GM12892 (cell line): ENCODE results near the gene CACNA1E.

Experiments
- DNase-seq: peaks from one replicate; pipeline ENCODE4 v3.0.0; 2011; ENCODE audit not compliant: insufficient read length
- FAIRE-seq: peaks from 2 replicates; lab custom pipeline; 2011; peaks lifted over from hg19 to GRCh38; lab: Jason Lieb, UNC
- POLR2A ChIP-seq: IDR thresholded peaks from 2 replicates; pipeline ENCODE4 v1.6.1; 2011; ENCODE audit warnings: low read depth, low read length, control low read depth
- POLR2AphosphoS5 ChIP-seq: IDR thresholded peaks from 2 replicates; pipeline ENCODE4 v1.6.1; 2011; ENCODE audit warnings: low read depth, low read length, control low read depth
- TAF1 ChIP-seq: IDR thresholded peaks from 2 replicates; pipeline ENCODE4 v1.6.1; 2011; ENCODE audit warnings: low read depth, mild to moderate bottlenecking, control low read depth, low read length, borderline replicate concordance

Gene CACNA1E

DNA sequence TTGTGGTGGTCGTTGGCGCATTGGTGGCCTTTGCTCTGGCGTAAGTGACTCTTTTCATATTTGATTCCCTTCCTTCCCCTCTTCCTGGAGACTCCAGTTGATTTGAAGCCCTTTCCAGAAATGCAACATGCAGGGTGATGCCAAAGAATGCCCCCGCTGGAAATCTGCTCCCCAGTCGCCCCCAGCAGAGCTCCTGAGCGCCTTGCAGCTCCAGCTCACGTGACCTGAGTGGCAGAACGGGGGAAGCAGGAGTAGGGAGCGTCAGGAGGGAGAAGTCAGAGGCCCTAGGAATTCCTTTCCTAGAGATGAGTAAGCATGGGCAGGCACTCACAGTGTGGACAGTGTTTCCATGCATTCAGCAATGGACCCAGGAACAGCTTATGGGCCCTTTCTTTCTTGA lies 255.9 kb downstream of the CACNA1E start:
- no peak for TF ChIP-seq TAF1
- TF ChIP-seq POLR2AphosphoS5, result no peak
- FAIRE-seq (no peak), DNase-seq (no peak)

DNA sequence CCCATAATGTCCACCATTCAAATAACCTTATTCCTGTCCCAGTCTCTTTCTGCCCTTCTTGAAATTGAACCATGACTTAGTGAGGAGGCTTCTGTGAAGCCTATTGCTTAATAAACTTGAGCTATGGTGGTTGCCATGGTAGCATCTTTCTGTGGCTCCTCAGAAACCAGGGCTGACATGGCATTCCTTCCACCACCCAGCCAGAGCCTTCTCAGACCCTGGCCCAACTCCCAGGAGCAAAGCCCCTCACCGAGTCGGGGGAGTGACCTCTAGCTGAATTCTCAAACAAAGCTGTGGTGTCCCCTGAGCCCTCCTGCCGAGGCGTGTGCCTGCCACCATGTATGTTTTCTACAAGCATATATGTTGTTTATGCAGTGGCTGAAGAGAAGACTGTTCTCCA lies 259.1 kb downstream of the CACNA1E start:
- FAIRE-seq (no peak), DNase-seq (no peak)
- no peak for TF ChIP-seq POLR2A
- TF ChIP-seq POLR2AphosphoS5, result no peak
- TF ChIP-seq TAF1, result no peak

DNA sequence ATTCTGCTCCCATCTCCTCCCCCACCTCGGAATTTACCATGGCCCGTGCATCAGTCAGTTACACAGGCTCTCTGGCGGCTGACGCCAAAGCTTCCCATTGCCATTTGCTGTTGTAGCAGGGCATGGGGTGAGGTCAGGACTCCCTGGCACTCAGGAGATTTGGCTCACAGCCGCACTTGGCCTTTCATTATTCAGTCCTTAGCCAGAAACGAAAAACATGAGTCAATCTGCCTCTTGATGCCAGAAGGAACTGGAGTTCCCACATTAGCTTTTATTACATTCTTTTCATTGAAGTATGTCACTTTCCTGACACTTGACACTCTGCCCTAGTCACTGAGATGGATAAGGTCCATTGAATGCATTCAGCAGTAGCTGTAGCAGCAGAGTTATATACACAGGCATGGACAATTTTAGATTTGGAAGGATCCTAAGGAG lies 260.6 kb downstream of the CACNA1E start:
- TF ChIP-seq POLR2AphosphoS5 (no peak), TAF1 (no peak), POLR2A (no peak)
- DNase-seq (no peak), FAIRE-seq (no peak)

DNA sequence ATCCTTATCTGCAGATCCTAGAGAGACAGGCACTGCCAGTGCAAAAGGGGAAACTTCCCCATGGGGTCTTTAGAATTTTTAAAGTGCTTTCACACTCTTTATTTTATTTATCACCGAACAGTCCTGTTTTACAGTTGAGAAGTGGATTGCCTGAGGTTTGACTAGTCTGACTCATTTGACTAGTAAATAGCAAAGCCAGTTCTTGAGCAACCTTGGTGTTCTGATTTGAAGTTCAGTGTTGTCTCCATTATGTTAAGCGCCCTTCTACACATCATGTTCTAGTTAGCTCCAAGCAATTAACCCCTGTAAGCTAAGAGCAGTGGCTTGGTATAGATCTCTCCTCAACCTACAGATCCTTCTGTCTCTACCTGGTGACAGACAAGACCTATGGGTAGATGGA lies 262.9 kb downstream of the CACNA1E start:
- no peak for DNase-seq
- TF ChIP-seq POLR2A, result no peak
- no peak for TF ChIP-seq TAF1
- no peak for TF ChIP-seq POLR2AphosphoS5
- FAIRE-seq, result no peak

DNA sequence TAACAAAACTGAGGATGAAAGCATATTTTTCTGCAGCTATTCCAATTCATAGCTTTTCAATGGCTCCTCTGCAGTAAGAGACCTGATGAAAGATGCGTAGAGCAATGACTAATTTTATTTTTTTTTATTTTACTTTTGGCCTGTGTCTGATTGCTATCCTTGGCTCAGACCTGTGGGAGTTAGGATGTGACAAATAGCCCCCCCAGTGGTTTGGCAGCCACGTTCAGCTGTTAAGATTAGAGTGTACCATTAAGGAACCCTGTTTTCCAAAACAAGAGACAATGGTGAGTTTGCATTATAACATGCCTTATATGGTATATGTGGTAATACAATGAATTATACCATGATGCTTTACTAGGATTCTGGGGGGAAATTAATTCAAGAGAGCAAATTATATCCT lies 264.7 kb downstream of the CACNA1E start:
- no peak for DNase-seq
- TF ChIP-seq TAF1, result no peak
- no peak for TF ChIP-seq POLR2AphosphoS5
- no peak for TF ChIP-seq POLR2A
- no peak for FAIRE-seq

DNA sequence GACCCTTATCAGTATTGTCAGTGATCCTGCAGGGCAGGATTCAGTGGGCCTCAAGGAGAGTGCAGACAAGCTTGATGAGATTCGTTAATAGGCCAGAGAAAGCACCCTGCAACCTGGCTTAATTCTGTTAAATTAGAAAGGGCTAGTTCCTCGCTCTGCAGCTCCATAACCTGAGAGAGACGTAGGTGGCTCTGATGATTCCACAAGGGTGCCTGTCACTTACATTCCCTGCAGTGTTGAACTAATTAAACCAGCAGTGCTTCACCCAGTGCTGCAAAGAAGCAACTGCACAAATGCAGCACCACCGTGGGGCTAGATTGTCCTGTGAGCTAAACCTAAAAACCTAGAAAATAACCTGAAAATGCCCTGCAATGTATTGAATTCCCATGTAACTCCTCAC lies 270.8 kb downstream of the CACNA1E start:
- DNase-seq (no peak), FAIRE-seq (no peak)
- TF ChIP-seq POLR2AphosphoS5, result no peak
- no peak for TF ChIP-seq TAF1
- no peak for TF ChIP-seq POLR2A

DNA sequence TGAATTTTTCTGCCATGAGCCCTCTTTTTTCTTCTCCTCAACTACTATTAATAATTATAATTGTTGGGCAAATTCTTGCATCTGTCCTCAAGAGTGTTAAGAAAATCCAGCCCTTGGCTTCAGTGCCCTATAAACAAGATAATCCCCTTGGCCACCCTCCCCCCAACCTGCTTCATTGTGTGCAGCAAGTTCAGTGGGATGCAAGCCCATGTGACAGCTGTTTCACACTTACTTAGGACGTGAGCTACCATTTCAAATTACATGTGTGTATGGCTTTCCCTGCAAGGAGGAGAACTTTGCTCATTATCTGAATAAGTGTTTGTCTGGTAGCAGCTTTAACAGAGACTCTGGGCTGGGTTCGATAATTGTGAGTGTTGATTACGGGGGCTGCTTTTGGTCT lies 276.2 kb downstream of the CACNA1E start:
- DNase-seq (no peak), FAIRE-seq (no peak)
- TF ChIP-seq POLR2AphosphoS5 (no peak), TAF1 (no peak), POLR2A (no peak)

DNA sequence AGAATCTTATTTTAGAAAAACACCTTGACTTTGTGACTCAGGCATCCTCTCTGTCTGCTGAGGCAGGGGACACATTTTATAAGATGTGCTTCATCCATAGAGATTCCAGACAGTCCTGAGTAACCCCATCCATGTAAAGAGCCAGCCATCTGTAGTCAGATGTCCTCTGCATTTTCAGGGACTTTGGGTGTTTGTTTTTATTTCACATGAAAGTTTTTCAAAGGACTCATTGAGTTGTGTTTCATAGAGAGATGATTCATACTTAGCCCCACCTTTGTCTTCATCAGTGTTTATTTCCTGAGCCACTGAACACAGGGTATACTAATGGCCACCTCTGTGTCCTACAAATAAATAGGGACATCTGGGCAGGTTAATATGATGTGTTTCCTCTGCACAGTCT lies 280.4 kb downstream of the CACNA1E start:
- TF ChIP-seq TAF1 (no peak), POLR2A (no peak), POLR2AphosphoS5 (no peak)
- DNase-seq (no peak), FAIRE-seq (no peak)

DNA sequence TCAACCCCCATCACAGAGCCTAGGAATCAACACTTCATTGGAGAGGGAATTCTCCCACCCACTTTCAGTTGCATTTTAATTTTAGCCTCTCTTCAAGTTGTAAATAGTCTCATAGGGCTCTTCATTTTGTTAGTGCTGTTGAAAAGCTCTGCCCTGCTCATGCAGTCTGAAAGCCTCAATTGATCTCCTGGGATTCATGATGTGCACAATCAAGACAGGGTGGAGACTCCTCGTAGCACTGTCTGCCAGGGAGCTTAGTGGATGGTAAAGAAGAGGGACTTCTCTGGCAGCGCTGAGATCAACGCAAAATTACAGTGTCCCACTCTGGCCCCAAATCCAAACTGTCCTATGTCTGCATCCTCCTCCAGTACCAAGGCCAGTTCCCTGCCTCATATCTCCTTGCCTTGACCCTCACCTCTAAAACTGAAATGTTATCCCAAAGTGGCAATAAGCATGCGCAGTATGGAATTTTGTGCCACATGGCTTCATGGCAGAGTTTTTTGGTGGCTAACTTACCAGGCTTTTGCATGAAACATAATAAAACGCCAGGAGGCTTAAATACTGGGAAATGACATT lies 282.2 kb downstream of the CACNA1E start:
- FAIRE-seq (no peak), DNase-seq (no peak)
- TF ChIP-seq TAF1, result no peak
- no peak for TF ChIP-seq POLR2AphosphoS5
- TF ChIP-seq POLR2A, result no peak

DNA sequence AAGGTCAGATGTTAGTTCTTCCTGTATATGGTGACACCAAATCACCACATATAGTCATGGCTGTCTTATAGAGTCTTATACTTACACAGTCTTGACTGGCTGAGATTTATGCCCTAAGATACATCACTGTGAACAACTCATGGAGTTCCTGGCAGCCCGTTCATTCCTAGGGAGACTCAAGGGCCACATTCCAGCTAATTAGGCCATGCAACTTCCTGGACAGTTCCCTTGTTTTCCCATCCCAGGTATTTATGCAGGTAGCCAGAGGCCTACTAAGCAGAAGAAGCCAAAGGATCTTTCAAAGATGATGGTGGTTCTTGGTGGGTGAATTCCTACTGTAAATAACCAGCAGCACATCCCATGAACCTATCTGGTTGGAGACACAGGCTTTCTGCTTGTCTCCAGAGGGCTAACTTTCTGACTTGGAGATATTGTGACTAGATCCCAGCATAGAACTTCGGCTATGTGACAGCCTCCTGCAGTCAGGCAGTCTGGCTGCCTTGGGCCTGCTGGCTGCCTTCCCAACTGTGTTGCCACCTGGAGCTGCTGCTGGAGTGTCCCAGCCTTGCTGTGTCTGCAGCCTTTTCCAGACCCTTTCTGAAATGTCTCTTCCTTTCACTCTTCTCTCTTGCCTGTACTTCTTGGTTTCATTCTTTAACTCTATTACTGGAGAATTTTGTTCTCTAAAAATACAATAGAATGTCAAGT lies 283.8 kb downstream of the CACNA1E start:
- FAIRE-seq, result no peak
- TF ChIP-seq POLR2A, result no peak
- TF ChIP-seq TAF1, result no peak
- TF ChIP-seq POLR2AphosphoS5, result no peak
- DNase-seq, result no peak

DNA sequence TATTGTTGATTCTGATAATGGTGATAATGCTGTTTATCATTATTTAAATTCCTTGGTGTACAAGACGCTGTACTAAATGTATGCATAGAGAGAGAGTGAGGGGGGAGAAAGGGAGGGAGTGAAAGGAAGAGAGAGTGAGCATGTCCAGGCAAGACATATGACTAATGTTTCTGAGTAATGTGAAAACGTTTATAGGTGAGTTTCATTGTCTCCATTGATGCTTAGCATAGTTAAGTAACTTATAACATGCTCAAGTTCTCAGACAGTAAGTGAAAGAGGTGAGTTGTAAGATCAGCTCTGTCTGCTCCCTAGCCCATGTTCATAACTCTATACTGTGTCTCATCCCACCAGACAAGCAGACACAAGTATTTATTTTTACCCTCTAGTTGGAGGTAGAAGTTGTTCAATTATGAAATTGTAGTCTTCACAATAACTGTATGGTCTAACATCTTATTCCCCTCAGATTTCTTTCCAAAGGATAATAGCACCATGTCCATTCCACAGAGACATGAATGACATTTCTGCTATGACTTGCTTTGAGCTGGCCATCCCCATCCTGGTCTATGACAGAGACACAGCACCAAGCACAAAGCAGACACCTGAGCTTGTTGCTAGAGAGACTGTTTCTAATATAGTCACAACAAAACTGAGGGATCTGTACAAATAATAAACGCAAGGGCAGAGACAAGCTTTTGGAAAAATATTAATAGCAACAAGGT lies 285.1 kb downstream of the CACNA1E start:
- FAIRE-seq (no peak), DNase-seq (no peak)
- TF ChIP-seq TAF1, result no peak
- no peak for TF ChIP-seq POLR2AphosphoS5
- TF ChIP-seq POLR2A, result no peak

DNA sequence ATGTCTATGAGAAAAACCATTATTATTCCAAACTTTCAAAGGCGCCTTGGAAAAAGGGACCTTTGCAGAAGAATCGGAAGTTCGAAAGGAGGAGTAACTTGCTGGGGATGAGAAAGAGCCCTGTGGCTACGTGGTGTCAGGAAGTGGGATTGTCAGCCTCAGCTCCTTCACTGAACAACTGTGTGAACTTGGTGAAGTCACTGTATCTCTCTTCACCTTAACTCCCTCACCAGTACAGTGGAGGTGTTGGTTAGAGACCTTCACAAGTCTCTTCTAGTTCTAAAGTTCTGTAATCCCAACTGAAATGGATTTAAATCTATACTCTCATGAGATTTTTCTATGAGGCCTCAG lies 285.6 kb downstream of the CACNA1E start:
- TF ChIP-seq TAF1, result no peak
- TF ChIP-seq POLR2AphosphoS5, result no peak
- no peak for TF ChIP-seq POLR2A
- FAIRE-seq, result no peak

DNA sequence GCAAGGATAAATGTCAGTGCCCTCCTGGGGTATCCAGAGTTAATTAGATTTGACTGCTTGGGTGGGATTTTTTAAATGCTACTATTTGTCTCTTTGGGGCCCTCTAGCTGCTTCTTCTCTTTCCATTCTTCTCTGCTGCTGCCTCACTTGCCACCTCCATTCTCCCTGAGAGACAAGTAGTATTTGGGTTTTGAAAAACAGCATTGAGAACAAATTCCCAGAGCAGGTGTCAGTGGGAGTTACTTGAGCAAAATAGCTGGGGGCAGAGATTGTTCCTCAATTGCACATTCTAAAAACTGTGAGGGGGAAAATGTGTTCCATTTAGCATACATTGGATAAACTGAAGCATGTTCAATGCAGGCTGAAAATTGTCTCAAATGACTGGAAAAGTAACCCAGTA lies 286.5 kb downstream of the CACNA1E start:
- TF ChIP-seq POLR2AphosphoS5 (no peak), TAF1 (no peak), POLR2A (no peak)
- no peak for DNase-seq
- FAIRE-seq, result no peak

More for the DNA sequence above, 285.6 kb downstream of the CACNA1E start:
- DNase-seq, result no peak
